Fibroblast of skin of scalp (primary cell): ENCODE results near the gene ERG28.
A peak's percentile ranks its signal among the peaks of the same experiment; 100 is the strongest.

Source experiments
- DNase-seq: peaks from one replicate; pipeline ENCODE4 v3.0.0-alpha.2; 2013

Gene ERG28

DNA sequence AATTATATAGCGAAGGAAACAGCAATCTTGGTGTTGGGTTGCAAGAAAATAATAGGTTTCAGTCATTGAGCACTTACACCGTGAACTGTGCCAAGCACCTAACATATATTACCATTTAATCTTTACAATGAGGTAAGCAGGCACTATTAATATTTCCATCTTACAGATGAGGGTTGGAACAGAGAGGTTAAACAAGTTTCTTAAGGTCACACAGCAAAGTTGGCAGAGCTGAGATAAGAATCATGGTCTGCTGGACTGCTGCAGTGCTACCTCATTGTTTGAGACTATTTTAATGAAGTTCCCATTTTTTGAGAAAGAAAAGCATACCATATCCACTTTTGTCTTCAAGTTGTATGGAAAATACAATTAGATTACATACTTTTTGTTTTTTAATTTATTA is 1.7 kb downstream of the ERG28 start:
- DNase-seq = no peak

DNA sequence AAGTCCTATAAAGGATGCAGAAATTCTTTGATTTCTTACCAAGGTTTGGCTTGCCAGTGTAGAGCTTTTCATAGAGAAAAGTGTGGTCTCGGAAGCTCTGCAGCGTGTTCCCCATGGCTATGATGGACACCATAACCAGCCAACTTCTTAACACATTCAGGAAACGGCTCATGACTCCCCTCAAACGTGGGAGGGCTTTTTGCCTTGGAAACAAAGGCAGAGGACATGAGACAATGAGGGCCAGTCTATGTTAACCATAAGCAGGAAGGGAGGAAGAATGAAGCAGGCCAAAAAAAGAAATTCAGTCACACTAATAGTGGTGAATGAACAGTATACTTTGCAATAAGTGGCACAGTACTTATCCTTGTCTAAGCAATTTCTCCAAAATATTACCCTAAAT is 3.3 kb downstream of the ERG28 start:
- DNase-seq = no peak

DNA sequence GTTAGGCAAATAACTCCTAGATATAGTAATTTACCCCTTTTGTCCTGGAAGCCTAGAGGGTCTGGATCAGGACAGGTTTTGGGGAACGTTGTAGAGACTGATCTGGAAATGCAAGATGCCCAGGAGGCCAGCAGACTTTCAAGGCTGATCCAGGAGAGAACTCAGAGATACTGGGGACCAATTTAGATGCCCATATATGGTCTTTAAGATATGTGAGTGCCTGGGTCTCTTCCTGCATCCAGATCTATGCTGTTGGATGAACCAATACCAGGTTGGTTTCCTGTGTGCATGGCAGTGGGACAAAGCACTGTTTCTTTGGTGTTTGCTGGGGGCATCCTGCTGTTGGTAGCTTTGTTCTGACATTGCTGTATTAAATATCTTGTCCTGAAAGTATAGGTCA is 5.4 kb downstream of the ERG28 start:
- DNase-seq = no peak

DNA sequence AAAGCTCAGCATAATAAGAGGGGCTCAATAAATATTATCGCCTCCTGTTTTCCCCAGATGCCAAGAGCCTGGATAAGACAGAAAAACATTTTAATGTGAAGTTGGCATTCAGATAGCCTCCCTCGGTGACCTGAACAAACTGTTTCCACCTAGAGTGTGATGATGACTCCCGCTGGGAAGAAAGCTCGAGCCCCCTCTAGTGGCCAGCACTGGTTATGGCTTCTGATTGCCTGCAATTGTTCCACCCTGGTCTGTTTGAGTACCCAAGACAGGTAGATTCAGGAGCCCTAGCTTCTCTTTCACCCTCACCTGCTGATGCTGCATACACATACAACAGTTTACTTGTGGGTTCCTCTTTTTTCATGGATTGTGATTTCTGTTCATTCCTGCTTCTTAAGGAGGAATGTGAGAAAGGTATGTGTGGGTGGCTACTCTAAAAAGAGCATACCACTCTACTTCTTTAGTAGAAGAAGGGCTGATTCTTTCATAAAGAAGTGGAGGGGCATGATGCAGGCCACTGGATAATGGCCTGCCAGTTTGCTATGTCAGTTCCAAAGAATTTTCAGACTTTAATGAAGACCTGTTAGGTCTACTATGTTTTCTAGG is 6.4 kb downstream of the ERG28 start:
- peak; percentile 51 for DNase-seq

DNA sequence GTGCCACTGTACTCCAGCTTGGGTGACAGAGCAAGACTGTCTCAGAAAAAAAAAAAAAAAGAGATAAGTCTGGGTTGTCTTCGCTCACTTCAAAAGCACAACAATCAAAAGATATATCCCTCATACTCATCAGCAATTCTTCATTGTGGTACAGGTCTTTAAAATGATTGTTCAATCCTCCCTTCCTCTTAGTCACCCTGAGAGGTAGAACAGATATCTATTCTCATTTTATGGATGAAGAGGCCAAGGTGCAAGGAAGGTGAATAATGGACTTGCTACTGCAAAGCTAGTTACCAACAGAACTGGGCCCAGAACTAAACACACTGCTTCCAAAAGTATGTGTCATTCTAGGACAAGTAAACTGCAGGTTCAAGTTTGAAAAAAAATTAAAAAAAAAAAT is 7.1 kb downstream of the ERG28 start:
- DNase-seq = no peak

DNA sequence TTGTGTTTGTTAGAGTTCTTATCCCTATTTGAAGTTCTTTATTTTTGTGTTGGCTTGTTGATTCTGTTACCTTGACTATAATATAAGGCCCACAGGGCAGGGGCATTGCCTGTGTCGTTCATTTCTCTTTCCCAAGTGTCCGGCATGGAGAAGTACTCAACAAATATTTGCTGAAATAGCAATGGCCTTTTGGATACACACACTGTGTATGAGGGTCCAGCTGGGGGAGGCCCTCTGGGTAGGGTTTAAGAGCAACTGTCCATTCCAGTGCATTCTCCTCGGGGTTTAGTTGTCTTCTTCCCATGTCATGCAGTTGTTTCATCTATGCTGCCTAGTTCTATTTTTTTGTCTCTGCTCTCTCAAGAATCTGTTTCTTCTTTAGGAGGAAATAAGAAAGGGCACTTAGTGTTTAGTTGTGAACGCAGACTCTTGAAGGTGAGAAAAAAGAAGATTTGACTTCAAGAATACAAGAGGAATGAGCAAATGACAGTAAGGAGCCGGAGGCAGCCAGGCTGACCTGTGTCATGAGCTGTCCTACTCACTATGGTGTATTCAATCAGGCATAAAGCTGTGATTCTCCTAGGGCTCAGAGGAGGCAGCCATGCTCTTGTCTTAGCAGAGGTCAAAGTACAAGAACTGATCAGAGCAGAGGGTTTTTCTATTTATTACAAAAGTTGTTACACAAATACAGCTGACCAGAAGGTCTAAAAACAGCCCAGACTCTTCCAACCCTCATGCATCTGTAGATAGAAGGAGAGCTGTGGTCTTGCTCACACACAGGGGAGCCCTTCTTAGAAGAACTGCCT is 10.2 kb downstream of the ERG28 start:
- DNase-seq = no peak

DNA sequence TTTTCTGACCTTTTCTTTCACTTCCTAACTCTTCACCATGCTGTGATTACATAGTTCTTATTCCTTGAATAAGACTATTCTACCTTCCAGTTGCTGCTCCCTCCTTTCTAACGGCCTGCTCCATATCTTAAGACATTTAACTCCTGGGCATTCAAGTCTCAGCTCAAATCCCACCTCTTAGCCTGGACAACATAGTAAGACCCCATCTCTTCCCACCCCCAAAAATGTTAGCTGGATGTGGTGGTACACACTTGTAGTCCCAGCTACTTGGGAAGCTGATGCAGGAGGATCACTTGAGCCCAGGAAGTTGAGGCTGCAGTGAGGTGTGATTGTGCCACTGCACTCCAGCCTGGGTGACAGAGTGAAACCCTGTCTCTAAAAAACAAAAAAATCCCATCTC is 10.9 kb downstream of the ERG28 start:
- DNase-seq = no peak

DNA sequence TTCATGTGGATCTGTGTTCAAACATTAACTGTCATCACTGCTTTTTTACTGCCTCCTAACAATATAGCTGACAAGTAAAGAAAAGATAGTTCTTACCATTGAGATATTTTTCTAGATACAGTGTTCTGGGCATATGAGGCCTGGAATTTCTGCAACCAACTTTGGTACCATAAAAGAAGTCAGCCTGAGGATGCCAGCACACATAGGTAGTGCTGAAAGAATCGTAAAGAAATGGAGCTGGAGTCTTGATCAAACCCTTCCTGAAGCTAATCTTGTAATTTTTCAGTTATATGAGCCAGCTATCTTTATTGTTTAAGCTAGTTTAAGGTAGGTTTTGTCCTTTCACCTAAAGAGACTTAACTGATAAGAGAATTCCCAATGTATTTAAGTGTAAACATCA is 11.3 kb downstream of the ERG28 start:
- DNase-seq = no peak

DNA sequence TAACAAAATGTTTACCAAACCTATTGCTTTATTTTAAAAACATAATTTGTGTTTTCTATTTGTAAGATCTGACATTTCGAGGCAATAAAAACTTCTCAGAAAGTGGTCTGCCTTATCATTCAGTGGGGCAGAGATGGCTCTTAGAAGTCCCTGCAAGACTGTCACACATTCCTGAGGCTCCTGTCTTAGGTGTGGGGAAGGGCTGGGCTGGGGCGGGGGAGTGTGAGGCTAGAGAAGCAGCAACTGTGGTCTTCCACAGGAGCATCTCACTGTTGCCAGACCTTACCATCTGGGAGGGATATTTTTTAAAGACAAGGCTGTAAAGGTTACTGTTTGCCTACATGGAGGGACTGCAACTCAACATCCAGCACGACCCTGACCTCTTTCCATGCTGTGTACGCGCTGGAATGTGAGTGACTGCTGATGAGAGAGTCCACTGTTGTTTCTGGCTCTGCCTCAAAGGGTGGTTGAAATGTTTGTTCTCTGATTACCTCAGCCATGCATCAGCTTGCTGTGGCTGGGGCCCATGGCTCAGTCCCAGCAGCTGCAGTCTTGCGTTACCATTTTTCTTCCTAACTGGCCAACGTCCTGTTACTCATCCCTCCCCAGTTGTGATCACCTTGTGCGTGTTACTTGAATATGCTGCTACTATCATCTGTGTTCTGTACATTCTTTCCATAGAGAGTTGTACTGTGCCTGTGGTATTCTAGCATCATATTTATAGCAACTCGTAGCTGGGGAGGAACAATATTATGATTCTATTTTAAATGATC is 12.4 kb downstream of the ERG28 start:
- DNase-seq = peak; percentile 75

DNA sequence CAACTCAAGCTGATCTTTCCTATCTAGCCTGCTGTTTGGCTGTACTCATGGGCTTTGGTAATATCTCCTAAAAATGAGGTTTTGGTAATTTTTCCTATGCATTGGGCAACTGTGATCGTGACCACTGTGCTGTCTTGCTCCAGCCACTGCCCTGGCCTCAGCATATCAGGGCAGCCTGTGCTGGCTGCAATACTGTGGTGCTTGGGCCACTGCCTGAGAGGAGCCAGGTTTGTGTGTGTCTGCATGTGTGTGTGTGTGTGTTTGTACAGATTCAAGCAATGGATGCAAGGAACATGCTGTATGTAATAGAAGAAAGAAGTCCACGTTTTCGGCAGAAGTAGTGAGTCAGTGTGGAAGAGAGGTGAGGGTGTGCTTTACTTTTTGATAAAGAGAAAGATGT is 13.0 kb downstream of the ERG28 start:
- DNase-seq = no peak

DNA sequence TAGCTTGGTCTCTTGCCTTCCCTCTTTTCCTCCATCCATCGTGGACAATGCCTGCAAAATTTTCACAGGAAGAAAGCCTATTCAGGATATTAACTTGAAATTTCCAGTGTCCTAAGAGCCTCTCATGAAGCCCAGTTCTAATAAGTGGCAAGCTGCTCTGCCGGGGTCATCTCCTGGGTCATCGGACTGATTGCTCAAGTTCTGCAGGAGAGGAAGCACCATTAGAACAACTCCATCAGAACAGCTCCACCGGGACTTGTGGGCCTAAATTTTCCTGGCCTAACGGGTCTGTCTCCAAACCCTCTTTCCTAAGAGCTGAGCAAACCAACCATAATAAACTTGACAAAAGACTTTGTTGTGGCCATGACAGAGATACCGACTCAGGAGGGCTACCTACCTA is 13.9 kb downstream of the ERG28 start:
- no peak for DNase-seq

DNA sequence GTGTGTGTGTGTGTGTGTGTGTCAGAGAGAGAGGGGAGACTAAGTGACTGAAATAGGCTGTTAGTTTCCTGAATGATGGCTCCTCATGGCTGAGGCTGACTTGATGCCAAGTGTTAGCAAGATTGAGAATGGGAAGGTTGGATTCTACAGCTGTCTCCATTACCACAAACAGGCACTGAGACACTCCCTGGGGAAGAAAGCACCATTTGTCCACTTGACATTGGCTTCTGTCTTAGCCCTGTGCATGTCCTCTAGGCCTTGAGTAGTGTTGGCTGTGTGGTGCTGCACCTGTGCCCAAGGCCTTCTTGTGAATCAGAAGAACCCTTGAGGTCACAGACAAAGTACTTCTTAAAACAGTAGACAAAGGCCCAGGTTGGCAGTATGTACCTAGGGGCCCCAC is 15.6 kb downstream of the ERG28 start:
- no peak for DNase-seq

DNA sequence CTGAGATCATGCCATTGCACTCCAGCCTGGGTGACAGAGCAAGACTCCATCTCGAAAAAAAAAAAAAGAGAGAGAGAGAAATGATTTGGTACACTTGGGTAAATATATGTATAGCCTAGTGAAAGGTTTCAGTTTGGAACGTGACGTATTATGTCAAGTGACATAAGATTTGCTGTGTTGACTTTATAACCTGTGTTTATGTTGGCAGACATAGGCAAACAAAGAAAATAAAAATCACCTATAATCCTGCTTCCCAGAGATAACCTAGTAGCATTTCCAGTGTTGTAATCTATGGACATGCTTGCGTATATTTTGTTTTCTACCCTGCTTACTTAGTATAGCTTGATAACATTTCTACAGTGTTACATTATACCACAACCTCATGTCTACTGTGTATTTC is 16.7 kb downstream of the ERG28 start:
- no peak for DNase-seq

DNA sequence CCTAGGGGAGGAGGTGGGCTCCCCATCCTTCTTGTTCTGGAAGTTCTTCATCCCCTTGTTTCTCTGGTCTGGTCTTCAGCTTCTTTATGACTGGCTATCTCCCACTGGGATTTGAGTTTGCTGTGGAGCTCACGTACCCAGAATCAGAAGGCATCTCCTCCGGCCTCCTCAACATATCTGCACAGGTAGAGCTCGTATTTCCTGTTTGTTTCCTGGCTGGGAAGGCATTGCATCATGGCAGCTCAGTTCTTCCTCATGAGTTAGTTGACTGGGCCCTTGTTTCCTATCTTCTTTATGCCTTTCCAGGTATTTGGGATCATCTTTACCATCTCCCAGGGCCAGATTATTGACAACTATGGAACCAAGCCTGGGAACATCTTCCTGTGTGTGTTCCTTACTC is 19.8 kb downstream of the ERG28 start:
- DNase-seq = no peak

DNA sequence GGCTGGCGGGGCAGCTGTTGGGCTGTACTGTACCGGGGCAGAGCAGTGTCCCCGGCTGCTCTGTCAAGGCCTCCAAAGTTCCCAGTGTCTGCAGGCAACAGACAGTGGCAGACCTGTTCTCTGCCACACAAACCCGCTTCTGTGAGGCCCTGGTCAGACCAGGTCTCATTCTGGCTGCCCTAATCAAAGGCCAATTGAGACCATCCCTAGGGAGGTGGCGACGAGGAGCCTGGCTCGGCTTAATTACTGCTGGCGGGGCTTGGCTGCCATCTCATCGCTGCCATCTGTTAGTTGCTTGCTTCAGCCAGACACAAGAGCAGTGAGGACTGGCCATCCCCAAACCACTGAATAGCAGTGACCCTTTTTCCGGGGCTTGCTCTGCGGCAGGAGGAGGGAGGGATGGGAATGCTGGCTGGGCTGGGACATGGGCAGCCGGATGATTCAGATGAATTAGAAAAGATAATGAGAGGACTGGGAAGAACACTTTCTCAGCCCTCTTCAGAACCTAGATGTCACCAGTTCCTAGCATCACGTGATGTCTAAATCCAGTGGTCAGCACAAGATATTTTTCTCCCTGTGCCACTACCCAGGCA is 24.5 kb downstream of the ERG28 start:
- DNase-seq = peak; percentile 42

DNA sequence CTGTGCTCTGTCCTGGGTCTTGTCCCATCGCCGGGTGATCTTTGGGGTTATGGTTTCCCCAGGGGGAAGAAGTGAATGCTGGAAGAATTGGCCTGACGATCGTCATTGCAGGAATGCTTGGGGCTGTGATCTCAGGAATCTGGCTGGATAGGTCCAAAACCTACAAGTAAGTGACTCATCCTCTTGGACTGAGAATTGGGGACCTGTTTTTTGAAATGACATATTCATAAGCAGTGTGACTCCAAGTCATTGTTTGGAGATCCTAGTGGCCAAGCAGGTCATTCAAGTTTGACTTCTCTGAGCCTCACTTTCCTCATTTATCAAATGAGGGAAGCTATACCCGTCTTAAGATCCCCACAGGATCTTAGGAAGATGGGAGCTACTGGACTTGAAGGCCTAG is 25.8 kb downstream of the ERG28 start:
- DNase-seq = no peak

DNA sequence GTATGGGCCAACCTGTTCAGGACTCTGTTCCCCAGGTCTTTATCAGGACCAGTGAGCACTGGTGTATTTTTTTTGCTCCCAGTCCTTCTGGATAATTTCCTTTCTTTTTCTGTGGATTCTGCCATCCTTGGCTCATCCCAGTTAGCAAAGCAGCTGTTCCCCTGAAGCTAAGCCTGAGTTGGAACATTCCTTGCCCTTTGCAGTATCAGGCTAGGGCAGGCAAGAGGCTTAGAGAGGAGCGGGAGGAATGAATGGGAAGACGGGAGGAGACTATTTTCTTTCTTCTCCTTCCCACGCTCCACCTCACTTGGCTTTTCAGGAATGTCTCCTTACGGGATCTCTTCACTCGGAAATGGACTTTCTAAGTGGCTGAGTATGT is 29.2 kb downstream of the ERG28 start:
- no peak for DNase-seq

DNA sequence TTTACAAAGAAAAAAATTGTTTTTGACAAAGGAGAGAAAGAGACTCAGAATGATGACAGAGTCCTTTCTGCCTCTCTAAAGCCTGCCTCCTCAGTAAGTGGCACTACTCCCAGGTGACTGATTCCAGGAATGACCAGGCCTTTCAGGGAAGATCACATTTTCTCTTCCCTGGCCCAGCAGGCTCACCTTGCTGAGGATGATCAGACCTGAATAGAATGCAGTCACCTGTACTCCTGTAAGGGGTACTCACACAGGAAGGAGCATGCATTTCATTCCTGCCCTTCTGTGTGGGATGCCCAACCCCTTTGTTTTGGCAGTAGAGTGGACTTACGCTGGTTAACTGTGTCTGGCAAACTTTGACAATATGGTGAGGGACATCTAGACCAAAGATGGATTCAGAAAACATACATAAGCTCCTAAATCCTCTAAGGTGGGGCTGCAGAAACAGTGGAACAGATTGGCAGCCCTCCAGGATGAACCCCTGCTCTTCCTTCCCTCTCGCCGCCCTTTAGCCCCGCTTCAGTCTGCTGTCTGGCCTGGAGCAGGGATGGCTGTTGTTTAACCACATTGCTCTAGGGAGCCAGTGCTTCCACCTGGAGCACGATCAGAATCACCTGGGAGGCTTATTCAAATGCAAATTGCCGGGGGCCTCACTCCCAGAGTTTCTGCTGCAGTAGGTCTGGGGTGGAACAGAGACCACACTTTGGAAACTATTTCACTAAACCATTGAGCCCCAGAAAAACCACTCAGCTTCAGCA is 29.8 kb downstream of the ERG28 start:
- DNase-seq = no peak

DNA sequence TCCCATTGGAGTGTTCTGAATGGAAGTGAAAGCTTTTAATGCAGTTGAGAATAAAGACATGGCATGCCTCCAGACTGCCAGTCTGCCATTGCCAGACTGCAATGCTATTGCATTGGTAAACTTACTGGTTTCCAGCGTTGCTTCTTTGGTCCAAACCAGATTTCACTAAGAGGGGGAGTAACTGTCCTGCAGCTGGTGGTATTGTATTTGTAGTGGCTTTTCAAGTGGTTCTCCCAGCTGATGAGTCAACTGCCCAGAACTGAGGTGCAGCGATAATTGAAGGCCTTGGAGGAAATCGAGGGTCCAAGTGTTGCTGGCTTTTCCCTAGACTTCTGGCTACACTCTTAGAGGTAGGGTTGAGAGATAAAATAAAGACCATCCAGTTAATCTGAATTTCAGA is 31.9 kb downstream of the ERG28 start:
- DNase-seq = no peak

DNA sequence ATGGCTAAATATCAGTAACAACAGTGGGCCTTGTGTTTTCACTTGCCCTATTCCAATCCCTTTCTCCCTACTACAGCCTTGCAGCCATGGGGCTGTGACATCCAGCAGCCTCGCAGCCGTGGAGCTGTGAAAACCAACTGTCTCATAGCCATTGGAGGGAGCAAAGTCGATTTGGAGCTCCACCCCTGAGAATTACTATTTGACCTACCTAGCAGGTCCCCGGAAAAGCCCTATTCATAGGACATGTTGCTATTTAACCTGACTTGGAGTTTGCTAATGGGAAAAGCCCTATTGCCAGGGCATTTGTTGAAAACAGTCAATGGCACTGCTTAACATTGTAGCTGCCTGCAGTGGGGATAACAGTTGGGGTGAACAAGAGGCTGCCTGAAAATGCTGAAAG is 33.3 kb downstream of the ERG28 start:
- no peak for DNase-seq

DNA sequence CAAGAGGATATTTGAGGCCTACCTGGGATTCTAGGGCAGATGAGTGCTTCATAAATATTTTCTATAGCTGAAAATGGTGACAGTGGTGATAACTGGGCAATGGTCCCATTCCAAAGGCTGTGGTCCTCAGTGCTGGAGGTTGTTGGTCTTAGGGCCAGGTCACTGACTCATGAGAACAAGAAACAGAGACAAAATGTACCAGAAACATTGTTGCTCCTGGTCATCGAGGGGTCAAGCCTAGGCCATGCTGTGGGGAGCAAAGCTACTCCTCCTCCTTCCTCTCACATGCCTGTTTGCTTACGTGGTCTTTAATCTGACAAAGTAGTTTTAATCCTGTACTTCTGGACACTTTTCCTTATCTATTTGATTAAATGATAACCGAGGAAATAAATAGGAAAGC is 33.8 kb downstream of the ERG28 start:
- DNase-seq = no peak

DNA sequence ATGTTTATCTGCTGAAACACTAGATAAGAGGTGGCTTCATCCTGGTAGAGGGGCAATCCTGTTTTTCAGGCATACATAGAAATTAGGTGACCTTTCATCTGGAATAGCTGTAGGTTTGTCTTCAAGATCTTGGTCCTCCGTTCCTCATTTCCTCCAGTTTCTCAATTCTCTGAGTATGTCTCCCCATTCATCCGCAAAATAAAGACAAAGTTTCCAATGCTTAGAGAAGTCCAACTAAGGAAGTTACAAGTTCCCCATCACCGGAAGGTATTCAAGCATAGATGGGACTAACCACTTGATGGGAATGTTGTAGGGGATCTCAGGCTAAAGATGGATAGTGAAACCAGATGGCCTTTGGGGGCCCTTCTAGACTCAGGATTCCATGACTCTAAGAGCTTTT is 34.3 kb downstream of the ERG28 start:
- no peak for DNase-seq

DNA sequence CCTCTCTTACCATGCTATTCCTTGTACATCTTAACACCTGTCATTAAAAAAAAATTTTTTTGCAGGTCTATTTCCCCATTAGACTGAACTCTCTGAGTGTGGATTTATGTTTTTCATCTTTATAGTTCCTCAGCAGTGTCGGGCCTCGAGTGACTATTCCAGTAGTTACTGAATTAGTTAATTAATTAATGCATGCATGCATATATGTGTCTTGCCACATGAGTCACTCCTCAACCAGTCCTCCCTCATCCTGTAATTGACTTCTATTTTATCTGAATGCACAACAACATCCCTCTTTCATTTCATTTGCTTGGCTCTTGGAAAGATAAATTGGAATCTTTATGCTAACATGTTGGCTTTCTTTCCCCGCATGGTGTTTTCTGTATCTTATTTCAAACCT is 35.6 kb downstream of the ERG28 start:
- no peak for DNase-seq
